NCI-H446 (cell line): Measurements from ENCODE around the gene FBXO46.
"Not testable (repeated sequence)": the region's sequence is repeated elsewhere in the genome, so short reads cannot be mapped to it uniquely, and the experiment has no call there.

Experiments used
- DNase-seq, 2 experiments: peaks; one replicate each; lab custom pipeline; 2025; lab: John Stamatoyannopoulos, UW

The FBXO46 gene

DNA sequence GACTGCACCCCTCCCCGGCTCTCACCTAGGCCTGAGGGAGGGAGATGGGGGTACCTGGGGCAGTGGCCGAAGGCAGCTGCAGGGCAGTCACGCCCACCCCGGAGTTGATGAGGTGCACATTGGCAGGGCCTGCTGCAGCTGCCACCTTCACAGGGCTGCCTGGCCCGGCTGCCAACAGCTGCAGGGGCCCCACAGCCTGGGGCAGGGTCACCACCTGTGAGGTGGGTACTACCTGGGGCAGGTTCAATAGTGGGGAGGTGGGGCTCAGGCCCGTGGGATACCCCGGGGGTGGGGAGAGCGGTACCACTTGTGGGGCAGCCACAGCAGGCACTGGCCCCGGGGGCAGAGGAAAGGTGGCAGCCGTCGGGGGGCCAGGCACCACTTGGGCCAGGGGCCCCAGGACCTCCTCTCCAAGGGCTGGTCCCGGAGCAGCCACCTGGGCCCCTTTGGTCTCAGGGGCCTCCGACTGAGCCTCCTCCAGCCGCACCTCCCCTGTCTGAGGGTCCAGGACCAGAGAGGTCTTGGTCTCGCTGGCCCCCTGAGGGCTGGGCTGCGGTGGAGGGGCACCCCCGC lies 35.7 kb upstream of the FBXO46 start:
- no peak for DNase-seq

- DNase-seq = no peak
Measured at GRCh38 chr19:45765702-45766295, 35.1 kb upstream of the FBXO46 start.

- DNase-seq = no peak
Measured at GRCh38 chr19:45764945-45765701, 34.4 kb upstream of the FBXO46 start.

- no peak for DNase-seq
Measured at GRCh38 chr19:45764475-45764874, 33.8 kb upstream of the FBXO46 start.

GRCh38 chr19:45763691-45764294 lies 33.1 kb upstream of the FBXO46 start:
- no peak for DNase-seq

GRCh38 chr19:45762870-45763631 lies 32.4 kb upstream of the FBXO46 start:
- no peak for DNase-seq

DNA sequence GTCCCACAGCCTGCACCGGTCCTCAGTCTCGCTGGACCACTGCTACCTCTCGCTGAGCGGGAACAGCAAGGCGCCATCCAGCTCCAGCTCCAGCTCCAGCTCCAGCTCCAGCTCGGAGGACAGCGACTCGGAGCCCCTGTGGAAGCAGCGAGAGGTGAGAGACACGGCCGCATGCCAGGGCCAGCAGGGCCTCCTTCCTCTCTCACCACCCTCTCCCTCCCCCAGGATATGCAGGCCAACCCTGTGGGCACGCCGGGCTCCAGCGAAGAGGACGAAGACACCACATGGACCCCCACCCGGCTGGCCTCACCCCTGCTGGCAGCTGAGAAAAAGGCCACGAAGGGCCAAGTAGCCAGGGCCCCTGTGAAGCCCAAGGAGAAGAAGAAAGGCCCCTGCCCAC lies 31.0 kb upstream of the FBXO46 start:
- DNase-seq = no peak

GRCh38 chr19:45758921-45759320 lies 28.2 kb upstream of the FBXO46 start:
- DNase-seq = no peak

DNA sequence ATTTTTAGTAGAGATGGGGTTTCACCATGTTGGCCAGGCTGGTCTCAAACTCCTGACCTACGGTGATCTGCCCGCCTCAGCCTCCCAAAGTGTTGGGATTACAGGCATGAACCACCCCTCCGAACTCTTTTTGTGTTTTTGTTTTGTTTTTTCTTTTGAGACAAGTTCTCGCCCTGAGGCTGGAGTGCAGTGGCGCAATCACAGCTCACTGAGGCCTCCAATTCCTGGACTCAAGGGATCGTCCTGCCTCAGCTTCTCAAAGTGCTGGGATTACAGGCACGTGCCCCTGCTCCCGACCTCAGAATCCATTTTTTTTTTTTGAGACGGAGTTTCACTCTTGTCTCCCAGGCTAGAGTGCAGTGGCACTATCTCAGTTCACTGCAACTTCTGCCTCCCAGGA lies 27.0 kb upstream of the FBXO46 start:
- no peak for DNase-seq

GRCh38 chr19:45754323-45754722 lies 23.6 kb upstream of the FBXO46 start:
- no peak for DNase-seq

DNA sequence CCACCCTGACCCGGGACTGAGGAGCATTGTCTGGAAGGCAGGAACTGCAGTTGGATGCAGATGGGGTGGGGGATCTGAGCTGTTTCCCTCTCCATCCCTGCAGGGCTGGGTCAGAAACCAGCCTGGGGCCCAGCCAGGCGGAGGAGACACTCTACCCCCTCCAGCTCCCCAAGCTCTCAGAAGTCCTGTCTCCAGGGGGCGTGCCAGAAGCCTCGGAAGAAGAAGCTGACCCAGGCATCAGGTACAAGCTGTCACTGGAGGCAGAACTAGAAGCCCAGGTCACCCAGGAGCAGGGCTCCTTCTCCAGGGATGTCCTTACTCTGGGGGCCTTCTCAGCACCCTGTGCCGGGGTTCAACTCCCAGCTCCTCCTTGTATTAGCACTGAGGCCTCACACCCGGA lies 22.9 kb upstream of the FBXO46 start:
- DNase-seq = no peak

- DNase-seq = no peak
Measured at GRCh38 chr19:45752639-45753038, 21.9 kb upstream of the FBXO46 start.

DNA sequence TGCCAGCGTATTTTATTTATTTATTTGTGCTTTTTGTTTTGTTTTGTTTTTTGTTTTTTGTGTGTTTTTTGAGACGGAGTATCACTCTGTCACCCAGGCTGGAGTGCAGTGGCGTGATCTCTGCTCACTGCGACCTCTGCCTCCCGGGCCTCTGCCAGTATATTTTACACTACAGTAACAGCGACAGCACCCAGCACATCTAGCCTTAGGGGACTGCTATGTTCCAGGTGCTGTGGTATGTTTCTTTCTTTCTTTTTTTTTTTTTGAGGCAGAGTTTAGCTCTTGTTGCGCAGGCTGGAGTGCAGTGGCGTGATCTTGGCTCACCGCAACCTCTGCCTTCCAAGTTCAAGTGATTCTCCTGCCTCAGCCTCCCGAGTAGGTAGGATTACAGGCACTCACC lies 20.8 kb upstream of the FBXO46 start:
- not testable (repeated sequence) for DNase-seq

DNA sequence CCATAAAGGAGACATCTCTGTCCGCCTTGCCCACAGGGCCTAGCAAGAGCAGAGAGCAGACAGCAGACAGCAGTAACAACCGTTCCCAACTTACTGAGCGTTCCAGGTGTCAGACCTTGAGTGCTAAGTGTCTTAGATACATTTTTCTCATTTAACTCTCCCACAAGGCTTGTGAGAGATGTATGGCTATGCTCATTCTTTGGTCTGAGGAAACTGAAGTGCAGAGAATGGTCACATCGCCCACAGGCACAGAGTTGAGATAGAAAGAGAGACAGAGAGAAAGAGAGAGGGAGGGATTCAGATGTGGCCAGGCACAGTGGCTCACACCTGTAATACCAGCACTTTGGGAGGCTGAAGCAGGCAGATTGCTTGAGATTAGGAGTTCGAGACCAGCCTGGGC lies 16.8 kb upstream of the FBXO46 start:
- no peak for DNase-seq

GRCh38 chr19:45746866-45747265 lies 16.2 kb upstream of the FBXO46 start:
- DNase-seq = no peak

DNA sequence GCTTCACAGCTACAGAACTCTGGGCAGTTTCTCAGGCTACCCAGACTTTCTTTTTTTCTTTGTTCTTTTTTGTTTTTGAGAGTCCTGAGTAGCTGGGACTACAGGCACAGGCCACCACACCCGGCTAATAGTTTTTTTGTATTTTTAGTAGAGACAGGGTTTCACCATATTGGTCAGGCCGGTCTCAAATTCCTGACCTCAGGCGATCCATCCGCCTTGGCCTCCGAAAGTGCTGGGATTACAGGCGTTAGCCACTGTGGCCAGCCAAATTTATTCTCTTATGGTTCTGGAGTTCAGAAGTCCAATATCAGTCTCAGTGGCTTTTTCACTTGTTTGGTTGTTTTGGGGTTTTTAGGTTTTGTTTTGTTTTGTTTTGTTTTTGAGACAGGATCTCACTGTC lies 14.9 kb upstream of the FBXO46 start:
- no peak for DNase-seq

DNA sequence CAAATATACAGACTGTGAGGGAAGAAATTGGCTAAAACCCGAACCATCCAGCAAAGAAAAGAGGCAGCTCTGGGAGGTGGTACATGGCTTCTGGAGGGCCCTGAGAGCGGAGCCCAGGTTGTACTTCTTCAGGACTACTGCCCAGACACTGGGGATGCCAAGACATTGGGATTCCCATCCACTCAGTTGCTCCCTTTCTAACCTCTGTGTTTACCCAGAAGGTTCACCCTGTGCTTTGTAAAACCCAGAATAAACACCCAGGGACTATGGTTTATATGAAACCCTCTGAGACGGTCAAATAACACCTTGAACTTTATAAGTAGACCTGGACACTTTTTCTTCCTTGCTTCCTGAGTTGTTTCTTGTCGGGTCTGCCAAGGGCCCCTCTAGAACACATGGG lies 12.3 kb upstream of the FBXO46 start:
- no peak for DNase-seq

GRCh38 chr19:45739498-45740439 lies 9.1 kb upstream of the FBXO46 start:
- no peak for DNase-seq

DNA sequence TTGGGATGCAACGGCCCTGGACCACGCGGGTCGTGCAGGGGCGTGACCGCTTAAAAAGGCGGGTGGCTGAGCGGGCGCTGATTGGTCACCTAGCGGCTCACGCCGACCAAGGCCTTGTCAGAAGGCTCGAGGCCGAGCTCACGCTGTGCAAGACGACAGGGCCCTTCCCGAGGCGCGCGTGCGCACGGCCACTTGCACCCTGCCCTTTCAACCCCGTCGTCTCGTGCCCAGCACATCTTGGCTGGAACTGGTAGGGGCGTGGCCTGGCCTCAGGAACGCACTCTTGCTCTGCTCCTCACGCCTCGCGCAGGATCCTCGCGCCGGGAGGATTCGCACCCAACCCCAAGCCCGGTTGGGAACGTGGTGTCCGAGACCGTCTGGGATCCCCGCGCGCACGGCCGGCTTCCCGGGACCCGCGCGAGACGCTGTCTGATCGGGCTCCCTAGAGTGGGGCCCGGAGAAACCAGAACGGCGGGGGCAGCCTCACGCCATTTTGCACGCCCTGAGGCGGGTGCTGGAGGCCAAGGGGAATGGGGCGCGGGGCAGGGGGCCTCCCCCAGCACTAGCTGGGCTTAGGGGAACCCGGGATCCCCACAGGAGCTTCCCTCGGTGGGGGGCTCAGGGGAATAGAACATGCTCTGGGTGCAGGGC lies 2.6 kb upstream of the FBXO46 start, which contains the start of gene MEIOSIN:
TSS of gene MEIOSIN (plus strand) at position 280 of the 651 bp plus-strand sequence. CDS start 1,938 bp downstream, outside the sequence.
- no peak for DNase-seq

DNA sequence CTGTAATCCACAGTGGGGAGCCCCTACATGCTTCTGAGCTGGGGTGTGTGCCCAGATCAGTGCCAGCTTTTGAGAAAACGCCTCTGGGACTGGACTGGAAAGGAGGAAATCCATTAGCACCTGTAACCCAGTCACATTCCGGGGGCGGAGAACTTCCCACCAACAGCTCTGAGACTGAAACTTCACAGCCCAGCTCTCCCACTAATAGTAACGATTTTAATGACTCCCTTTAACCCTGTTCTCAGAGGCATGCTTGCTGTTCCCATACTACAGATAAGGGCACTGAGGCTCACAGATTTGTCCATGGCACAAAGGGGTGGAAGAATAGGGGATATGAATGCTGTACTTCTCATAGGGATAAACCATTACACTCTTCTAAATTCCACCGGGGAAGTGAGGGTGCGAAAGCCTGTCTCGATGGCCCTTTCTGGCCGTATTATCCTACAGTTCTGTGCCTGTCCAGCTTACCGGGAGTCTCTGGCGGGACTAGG lies 851 bp downstream of the FBXO46 start:
- no peak for DNase-seq
